A549 (cell line): ENCODE measurements around the gene SERF1B.
"Not testable (repeated sequence)": the region's sequence is repeated elsewhere in the genome, so short reads cannot be mapped to it uniquely, and the experiment has no call there.

ENCODE experiments used
- CBX8 ChIP-seq: fragments of 200-600 bp; sonication (generic); IDR thresholded peaks from 2 replicates; pipeline ENCODE4 v1.6.1; 2016
- CEBPB ChIP-seq, 2 experiments: fragments of >200 bp in 1 of 2; sonication (Bioruptor Twin) in 1 of 2; formaldehyde crosslinking in 1 of 2; IDR thresholded peaks; 2 replicates each; pipeline ENCODE4 v1.6.1; 2012 to 2016
- ESRRA ChIP-seq: fragments of 150-350 bp; IDR thresholded peaks from 2 replicates; pipeline ENCODE4 v1.6.1; 2014; ENCODE audit warnings: mild to moderate bottlenecking, low read length, borderline replicate concordance
- GATA3 ChIP-seq: IDR thresholded peaks from 2 replicates; pipeline ENCODE4 v1.6.1; 2012; ENCODE audit warnings: borderline replicate concordance
- NR3C1 ChIP-seq: fragments of >200 bp; sonication (Bioruptor Twin); formaldehyde crosslinking; IDR thresholded peaks from 3 replicates; pipeline ENCODE4 v1.6.1; 2017
- PHF8 ChIP-seq: fragments of 200-600 bp; sonication (generic); IDR thresholded peaks from 2 replicates; pipeline ENCODE4 v1.6.1; 2016; ENCODE audit warnings: low read depth, mild to moderate bottlenecking, antibody characterized with exemption, moderate library complexity, borderline replicate concordance
- POLR2A ChIP-seq: IDR thresholded peaks from 2 replicates; pipeline ENCODE4 v1.6.1; 2012; ENCODE audit warnings: mild to moderate bottlenecking, low read length
- RAD21 ChIP-seq, 2 experiments: fragments of >200 bp in 1 of 2; sonication (Bioruptor Twin) in 1 of 2; formaldehyde crosslinking in 1 of 2; IDR thresholded peaks in 1 of 2; conservative IDR thresholded peaks in 1 of 2; 2 replicates in 1 of 2; 3 replicates in 1 of 2; pipeline ENCODE4 v1.6.1; 2012 to 2018; ENCODE audit warnings: inconsistent platforms in 1 of 2
- RFX5 ChIP-seq: fragments of 450-650 bp; IDR thresholded peaks from 2 replicates; pipeline ENCODE4 v1.7.1; 2014; ENCODE audit warnings: antibody characterized with exemption, mild to moderate bottlenecking, moderate library complexity
- TP53 ChIP-seq: fragments of 250-450 bp; sonication (Bioruptor Pico); IDR thresholded peaks from 2 replicates; pipeline ENCODE4 v1.5.0; 2021; ENCODE audit warnings: mild to moderate bottlenecking, moderate library complexity
- ZSCAN20 ChIP-seq: fragments of 250-450 bp; sonication (Bioruptor Pico); IDR thresholded peaks from 2 replicates; pipeline ENCODE4 v1.8.0; 2022; ENCODE audit warnings: mild to moderate bottlenecking, moderate library complexity
- TF ChIP-seq, protein P1 (sequence below): fragments of >200 bp; sonication (Bioruptor Twin); formaldehyde crosslinking; IDR thresholded peaks from 3 replicates; pipeline ENCODE4 v1.5.1; 2016
- TF ChIP-seq, protein P2 (sequence below): fragments of 200-600 bp; sonication (generic); IDR thresholded peaks from 2 replicates; pipeline ENCODE4 v1.6.1; 2016; ENCODE audit warnings: antibody characterized with exemption, mild to moderate bottlenecking, moderate library complexity
- TF ChIP-seq, protein P3 (sequence below): fragments of >200 bp; sonication (Bioruptor Twin); formaldehyde crosslinking; IDR thresholded peaks from 3 replicates; pipeline ENCODE4 v1.6.1; 2016

DNA sequence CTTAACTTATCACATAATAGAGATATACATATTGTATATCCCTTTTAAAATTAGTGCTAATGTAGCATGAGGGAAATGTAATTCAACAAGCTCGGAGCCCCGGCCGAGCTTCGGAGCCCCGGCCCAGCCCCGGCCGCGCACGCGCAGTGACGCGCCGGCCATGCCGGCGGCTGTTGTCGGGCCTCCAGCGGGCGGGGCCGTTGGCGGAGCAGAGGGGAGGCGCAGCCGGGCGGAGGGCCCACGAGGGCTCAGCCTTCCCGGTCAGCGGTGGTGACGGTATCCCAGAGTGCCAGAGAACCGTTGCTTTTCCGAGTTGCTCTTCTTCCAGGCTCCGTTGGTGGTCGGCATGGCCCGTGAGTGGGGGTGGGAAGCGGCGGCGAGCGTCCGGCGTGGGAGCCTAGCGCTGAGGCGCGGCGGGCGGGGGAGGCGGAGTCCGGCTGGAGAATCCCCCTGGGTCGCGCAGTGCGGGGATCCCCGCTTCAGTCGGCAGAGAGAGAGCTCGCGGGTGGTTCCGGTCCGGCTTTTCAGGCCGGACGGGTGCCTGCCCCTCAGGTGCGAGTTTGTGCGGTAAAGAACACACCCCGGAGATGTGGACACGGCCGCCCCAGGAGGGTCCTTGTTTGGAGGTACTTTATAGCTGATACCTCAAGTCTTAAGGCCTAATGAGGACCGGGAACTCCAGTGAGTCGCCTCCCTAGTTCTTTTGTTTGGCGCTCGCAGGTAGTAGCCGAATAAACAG is at the start of gene SERF1B:
- TF ChIP-seq, protein P1, sequence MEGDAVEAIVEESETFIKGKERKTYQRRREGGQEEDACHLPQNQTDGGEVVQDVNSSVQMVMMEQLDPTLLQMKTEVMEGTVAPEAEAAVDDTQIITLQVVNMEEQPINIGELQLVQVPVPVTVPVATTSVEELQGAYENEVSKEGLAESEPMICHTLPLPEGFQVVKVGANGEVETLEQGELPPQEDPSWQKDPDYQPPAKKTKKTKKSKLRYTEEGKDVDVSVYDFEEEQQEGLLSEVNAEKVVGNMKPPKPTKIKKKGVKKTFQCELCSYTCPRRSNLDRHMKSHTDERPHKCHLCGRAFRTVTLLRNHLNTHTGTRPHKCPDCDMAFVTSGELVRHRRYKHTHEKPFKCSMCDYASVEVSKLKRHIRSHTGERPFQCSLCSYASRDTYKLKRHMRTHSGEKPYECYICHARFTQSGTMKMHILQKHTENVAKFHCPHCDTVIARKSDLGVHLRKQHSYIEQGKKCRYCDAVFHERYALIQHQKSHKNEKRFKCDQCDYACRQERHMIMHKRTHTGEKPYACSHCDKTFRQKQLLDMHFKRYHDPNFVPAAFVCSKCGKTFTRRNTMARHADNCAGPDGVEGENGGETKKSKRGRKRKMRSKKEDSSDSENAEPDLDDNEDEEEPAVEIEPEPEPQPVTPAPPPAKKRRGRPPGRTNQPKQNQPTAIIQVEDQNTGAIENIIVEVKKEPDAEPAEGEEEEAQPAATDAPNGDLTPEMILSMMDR, result not testable (repeated sequence)
- not testable (repeated sequence) for TF ChIP-seq RAD21 (conservative IDR thresholded peaks at IDR 0.05 in 1 of 2, IDR thresholded peaks at IDR 0.05 in 1 of 2); NR3C1; ZSCAN20 (CRISPR knock-in tag); POLR2A; ESRRA; GATA3; CEBPB (IDR thresholded peaks at IDR 0.05); RFX5; TP53 (CRISPR knock-in tag); CBX8; PHF8
- TF ChIP-seq, protein P2, sequence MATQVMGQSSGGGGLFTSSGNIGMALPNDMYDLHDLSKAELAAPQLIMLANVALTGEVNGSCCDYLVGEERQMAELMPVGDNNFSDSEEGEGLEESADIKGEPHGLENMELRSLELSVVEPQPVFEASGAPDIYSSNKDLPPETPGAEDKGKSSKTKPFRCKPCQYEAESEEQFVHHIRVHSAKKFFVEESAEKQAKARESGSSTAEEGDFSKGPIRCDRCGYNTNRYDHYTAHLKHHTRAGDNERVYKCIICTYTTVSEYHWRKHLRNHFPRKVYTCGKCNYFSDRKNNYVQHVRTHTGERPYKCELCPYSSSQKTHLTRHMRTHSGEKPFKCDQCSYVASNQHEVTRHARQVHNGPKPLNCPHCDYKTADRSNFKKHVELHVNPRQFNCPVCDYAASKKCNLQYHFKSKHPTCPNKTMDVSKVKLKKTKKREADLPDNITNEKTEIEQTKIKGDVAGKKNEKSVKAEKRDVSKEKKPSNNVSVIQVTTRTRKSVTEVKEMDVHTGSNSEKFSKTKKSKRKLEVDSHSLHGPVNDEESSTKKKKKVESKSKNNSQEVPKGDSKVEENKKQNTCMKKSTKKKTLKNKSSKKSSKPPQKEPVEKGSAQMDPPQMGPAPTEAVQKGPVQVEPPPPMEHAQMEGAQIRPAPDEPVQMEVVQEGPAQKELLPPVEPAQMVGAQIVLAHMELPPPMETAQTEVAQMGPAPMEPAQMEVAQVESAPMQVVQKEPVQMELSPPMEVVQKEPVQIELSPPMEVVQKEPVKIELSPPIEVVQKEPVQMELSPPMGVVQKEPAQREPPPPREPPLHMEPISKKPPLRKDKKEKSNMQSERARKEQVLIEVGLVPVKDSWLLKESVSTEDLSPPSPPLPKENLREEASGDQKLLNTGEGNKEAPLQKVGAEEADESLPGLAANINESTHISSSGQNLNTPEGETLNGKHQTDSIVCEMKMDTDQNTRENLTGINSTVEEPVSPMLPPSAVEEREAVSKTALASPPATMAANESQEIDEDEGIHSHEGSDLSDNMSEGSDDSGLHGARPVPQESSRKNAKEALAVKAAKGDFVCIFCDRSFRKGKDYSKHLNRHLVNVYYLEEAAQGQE, result not testable (repeated sequence)
- TF ChIP-seq, protein P3, sequence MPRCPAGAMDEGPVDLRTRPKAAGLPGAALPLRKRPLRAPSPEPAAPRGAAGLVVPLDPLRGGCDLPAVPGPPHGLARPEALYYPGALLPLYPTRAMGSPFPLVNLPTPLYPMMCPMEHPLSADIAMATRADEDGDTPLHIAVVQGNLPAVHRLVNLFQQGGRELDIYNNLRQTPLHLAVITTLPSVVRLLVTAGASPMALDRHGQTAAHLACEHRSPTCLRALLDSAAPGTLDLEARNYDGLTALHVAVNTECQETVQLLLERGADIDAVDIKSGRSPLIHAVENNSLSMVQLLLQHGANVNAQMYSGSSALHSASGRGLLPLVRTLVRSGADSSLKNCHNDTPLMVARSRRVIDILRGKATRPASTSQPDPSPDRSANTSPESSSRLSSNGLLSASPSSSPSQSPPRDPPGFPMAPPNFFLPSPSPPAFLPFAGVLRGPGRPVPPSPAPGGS, result not testable (repeated sequence)
